OCI-LY1 (cell line): ENCODE measurements around the gene FKRP.

Experiments used
- H2AFZ ChIP-seq: fragments of 200-600 bp; sonication (generic), shearing (Covaris generic); 2 replicates; pipeline ENCODE4 v1.6.0; 2014; ENCODE audit warnings: antibody characterized with exemption, mild to moderate bottlenecking, low read length
- H3F3A ChIP-seq: fragments of 200-600 bp; sonication (generic), shearing (Covaris generic); 2 replicates; pipeline ENCODE4 v1.6.0; 2014; ENCODE audit warnings: mild to moderate bottlenecking, antibody characterized with exemption, low read length, moderate library complexity; ENCODE audit not compliant: insufficient read depth
- H3K27ac ChIP-seq: fragments of 200-600 bp; sonication (generic); 2 replicates; pipeline ENCODE4 v1.5.1; 2014; ENCODE audit warnings: low read length, mixed run types, mild to moderate bottlenecking, low read depth; ENCODE audit not compliant: poor library complexity, severe bottlenecking
- H3K27me3 ChIP-seq: fragments of 200-600 bp; sonication (generic); 2 replicates; pipeline ENCODE4 v1.6.0; 2014; ENCODE audit warnings: antibody characterized with exemption, mild to moderate bottlenecking, low read length, moderate library complexity; ENCODE audit not compliant: insufficient read depth
- H3K36me3 ChIP-seq: fragments of 200-600 bp; sonication (generic); 2 replicates; pipeline ENCODE4 v1.6.1; 2014; ENCODE audit warnings: mild to moderate bottlenecking, antibody characterized with exemption, low read length, moderate library complexity, mixed read lengths; ENCODE audit not compliant: insufficient read depth
- H3K4me1 ChIP-seq: fragments of 200-600 bp; sonication (generic); 2 replicates; pipeline ENCODE4 v1.5.1; 2014; ENCODE audit warnings: mild to moderate bottlenecking, low read length, moderate library complexity; ENCODE audit not compliant: insufficient read depth, severe bottlenecking
- H3K4me2 ChIP-seq: fragments of 200-600 bp; sonication (generic), shearing (Covaris generic); 2 replicates; pipeline ENCODE4 v1.6.1; 2014; ENCODE audit warnings: low read length
- H3K4me3 ChIP-seq: fragments of 200-600 bp; sonication (generic); 2 replicates; pipeline ENCODE4 v1.5.1; 2014; ENCODE audit warnings: low read length, low read depth, mild to moderate bottlenecking, mixed read lengths; ENCODE audit not compliant: poor library complexity, severe bottlenecking
- H3K79me2 ChIP-seq: fragments of 200-600 bp; shearing (Covaris generic); 2 replicates; pipeline ENCODE4 v1.6.1; 2016; ENCODE audit warnings: mixed run types, low read length, mixed read lengths; ENCODE audit not compliant: insufficient read depth
- H3K9ac ChIP-seq: fragments of 200-600 bp; sonication (generic), shearing (Covaris generic); 2 replicates; pipeline ENCODE4 v1.6.1; 2014; ENCODE audit warnings: mild to moderate bottlenecking, low read length, mixed read lengths
- H3K9me2 ChIP-seq: fragments of 200-600 bp; sonication (generic), shearing (Covaris generic); 2 replicates; pipeline ENCODE4 v1.6.1; 2014; ENCODE audit warnings: low read depth, mild to moderate bottlenecking, low read length, mixed read lengths
- H3K9me3 ChIP-seq: fragments of 200-600 bp; shearing (Covaris generic); 2 replicates; pipeline ENCODE4 v1.6.1; 2014; ENCODE audit warnings: low read length, mixed read lengths
- H4K20me1 ChIP-seq: fragments of 200-600 bp; sonication (generic), shearing (Covaris generic); 2 replicates; pipeline ENCODE4 v1.6.0; 2016; ENCODE audit warnings: mild to moderate bottlenecking, low read length; ENCODE audit not compliant: insufficient read depth
- EZH2 ChIP-seq: fragments of 200-600 bp; sonication (generic), shearing (Covaris generic); IDR thresholded peaks from 2 replicates; pipeline ENCODE4 v1.8.0; 2017; ENCODE audit warnings: borderline replicate concordance, mixed run types, mild to moderate bottlenecking, antibody characterized with exemption, low read length, moderate library complexity, mixed read lengths
- TF ChIP-seq, protein P1 (sequence below): fragments of 200-600 bp; sonication (generic), shearing (Covaris generic); IDR thresholded peaks from 2 replicates; pipeline ENCODE4 v1.5.1; 2017; ENCODE audit warnings: mild to moderate bottlenecking, antibody characterized with exemption, low read length, moderate library complexity, mixed read lengths

FKRP gene

DNA sequence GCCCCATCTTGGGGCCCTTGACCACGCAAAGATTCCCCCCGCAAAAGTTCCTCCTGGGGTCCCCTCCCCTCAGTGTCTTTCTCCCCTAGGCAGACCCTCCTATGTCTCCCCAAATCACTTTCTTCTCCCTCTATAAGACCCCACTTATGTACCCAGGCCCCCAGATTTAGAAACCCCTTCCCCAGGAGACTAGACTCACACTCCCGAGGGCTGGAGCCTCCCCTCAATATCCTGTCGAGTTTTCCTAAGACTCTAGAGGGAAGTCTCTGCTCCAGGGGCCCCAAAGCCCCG lies 41.1 kb downstream of the FKRP start:
- H3K9ac ChIP-seq, result peak overlapping the region; percentile 87
- H3K4me1 ChIP-seq, result peaks cover 31% of the 10 kb centered on the region
- peaks cover 6% of the 10 kb centered on the region; the same call in 1 of the 2 replicates for H3F3A ChIP-seq
- H3K4me3 ChIP-seq, result peak overlapping the region; percentile 98
- no peaks in the 10 kb centered on the region for H3K9me2 ChIP-seq
- H3K36me3 ChIP-seq, result peaks cover 39% of the 10 kb centered on the region
- H3K79me2 ChIP-seq, result peaks cover 42% of the 10 kb centered on the region
- peak overlapping the region; percentile 85 for H3K4me2 ChIP-seq
- H3K27me3 ChIP-seq, result no peaks in the 10 kb centered on the region; the same call in 1 of the 2 replicates
- TF ChIP-seq, protein P1, sequence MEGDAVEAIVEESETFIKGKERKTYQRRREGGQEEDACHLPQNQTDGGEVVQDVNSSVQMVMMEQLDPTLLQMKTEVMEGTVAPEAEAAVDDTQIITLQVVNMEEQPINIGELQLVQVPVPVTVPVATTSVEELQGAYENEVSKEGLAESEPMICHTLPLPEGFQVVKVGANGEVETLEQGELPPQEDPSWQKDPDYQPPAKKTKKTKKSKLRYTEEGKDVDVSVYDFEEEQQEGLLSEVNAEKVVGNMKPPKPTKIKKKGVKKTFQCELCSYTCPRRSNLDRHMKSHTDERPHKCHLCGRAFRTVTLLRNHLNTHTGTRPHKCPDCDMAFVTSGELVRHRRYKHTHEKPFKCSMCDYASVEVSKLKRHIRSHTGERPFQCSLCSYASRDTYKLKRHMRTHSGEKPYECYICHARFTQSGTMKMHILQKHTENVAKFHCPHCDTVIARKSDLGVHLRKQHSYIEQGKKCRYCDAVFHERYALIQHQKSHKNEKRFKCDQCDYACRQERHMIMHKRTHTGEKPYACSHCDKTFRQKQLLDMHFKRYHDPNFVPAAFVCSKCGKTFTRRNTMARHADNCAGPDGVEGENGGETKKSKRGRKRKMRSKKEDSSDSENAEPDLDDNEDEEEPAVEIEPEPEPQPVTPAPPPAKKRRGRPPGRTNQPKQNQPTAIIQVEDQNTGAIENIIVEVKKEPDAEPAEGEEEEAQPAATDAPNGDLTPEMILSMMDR, result no peak
- H3K27ac ChIP-seq, result peak overlapping the region; percentile 95
- no peaks in the 10 kb centered on the region for H3K9me3 ChIP-seq
- H2AFZ ChIP-seq, result no peak overlapping the region
- no peaks in the 10 kb centered on the region for H4K20me1 ChIP-seq

DNA sequence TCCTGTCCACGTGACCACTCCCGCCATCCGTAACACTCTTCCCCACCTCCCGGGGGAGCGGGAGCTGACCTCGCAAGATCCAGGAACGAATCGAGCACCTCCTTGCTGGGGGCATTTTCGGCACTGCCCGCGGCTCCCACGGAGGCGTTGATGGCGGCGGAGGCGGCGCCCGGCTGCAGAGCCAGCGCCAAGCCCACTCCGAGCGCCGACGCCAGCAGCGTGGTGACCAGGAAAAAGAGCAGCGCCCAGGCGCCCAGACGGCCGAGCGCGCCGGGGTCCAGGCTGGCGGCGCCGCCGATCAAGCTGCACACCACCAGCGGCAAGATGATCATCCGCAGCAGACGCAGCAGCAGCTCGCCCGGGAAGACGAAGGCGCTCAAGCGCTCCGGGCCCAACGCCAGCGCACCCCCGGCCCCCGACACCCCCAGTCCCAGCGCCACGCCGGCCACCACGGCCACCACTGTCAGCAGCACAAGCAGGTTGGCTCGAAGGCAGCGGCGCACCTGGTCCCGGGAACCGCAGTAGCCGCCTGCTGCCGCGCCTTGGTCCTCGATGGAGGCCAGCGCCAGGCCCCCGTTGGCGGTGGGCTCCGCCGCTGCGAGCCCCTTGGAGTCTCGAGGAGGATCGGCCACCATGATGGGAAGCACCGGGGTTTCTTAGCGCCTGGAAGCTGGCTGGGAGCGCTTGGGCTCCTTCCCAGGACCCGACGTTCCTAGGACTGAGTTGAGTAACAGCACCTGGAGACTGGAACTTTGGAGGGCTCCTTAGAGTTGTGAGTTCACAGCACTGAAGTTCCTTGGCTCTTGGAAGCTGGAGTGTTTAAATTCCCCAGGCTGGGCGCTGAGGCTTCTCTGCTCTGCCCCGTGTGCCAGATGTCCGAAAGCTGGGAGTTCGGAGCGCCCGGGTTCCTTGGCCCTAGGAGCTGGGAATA lies 41.7 kb downstream of the FKRP start:
- TF ChIP-seq EZH2, result no peak
- TF ChIP-seq, protein P1, result no peak
- Histone ChIP-seq H3K27ac (peak overlapping the region; percentile 95), H3K79me2 (peaks cover 42% of the 10 kb centered on the region), H3K4me2 (peak overlapping the region; percentile 85), H3K36me3 (peaks cover 33% of the 10 kb centered on the region), H3K4me1 (peaks cover 31% of the 10 kb centered on the region), H4K20me1 (no peaks in the 10 kb centered on the region), H3K4me3 (peak overlapping the region; percentile 98), H3K9me2 (no peaks in the 10 kb centered on the region), H2AFZ (no peak overlapping the region), H3K9ac (peak overlapping the region; percentile 87), H3F3A (peaks cover 6% of the 10 kb centered on the region; the same call in 1 of the 2 replicates), H3K27me3 (no peaks in the 10 kb centered on the region; the same call in 1 of the 2 replicates), H3K9me3 (no peaks in the 10 kb centered on the region)

DNA sequence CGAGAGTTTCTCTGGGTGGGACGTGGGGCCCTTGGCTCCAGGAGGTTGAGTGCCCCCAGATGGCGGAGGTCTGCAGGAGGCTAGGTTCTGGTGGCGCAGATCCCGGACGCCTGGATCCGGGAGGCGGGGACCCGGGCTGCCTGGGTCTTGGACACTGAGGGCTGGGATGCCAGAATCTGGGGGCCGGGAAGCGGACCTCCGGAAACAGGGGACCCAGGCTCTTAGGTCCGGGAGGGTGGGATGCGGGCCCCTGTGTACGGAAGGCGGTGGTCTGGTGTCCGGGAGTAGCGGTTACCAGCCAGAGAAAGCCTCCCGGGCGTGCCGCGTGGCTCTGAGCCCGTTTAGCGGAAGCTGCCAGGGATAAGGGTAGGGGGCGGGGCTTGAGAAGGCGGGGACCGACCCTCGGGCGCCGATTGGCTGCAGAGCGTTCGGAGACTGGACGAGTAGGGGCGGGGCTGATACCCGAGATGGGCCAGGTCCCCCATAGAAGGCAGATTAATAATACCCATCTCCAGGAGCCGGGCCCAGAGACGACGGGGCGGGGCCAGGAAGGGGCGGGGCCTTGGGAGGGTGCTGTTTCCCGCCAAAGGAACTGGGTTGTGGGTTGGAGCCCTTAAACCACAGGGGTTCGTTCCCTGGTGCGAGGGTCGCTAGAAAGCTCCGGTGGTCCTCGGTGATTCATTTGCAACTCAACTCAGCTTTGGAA lies 42.6 kb downstream of the FKRP start, which contains the start of gene SLC1A5:
Gene SLC1A5, minus strand, starts transcription at position 333 of the 706 bp plus-strand sequence. CDS start 629 bp downstream, outside the sequence.
- Histone ChIP-seq H3K36me3 (peaks cover 24% of the 10 kb centered on the region), H3K4me1 (peaks cover 30% of the 10 kb centered on the region), H3K9me2 (no peaks in the 10 kb centered on the region), H3K79me2 (peaks cover 42% of the 10 kb centered on the region), H3K9me3 (no peaks in the 10 kb centered on the region), H2AFZ (no peak within 1 kb of the TSS), H3K9ac (peak within 1 kb of the TSS; percentile 87), H3K4me2 (peak within 1 kb of the TSS; percentile 85), H4K20me1 (no peaks in the 10 kb centered on the region), H3K4me3 (peak within 1 kb of the TSS; percentile 98), H3K27me3 (no peaks in the 10 kb centered on the region; the same call in 1 of the 2 replicates), H3K27ac (peak within 1 kb of the TSS; percentile 95), H3F3A (peaks cover 6% of the 10 kb centered on the region; the same call in 1 of the 2 replicates)
- TF ChIP-seq, protein P1, result no peak
